Measurements from ENCODE around the gene NUAK1.

Gene NUAK1

DNA sequence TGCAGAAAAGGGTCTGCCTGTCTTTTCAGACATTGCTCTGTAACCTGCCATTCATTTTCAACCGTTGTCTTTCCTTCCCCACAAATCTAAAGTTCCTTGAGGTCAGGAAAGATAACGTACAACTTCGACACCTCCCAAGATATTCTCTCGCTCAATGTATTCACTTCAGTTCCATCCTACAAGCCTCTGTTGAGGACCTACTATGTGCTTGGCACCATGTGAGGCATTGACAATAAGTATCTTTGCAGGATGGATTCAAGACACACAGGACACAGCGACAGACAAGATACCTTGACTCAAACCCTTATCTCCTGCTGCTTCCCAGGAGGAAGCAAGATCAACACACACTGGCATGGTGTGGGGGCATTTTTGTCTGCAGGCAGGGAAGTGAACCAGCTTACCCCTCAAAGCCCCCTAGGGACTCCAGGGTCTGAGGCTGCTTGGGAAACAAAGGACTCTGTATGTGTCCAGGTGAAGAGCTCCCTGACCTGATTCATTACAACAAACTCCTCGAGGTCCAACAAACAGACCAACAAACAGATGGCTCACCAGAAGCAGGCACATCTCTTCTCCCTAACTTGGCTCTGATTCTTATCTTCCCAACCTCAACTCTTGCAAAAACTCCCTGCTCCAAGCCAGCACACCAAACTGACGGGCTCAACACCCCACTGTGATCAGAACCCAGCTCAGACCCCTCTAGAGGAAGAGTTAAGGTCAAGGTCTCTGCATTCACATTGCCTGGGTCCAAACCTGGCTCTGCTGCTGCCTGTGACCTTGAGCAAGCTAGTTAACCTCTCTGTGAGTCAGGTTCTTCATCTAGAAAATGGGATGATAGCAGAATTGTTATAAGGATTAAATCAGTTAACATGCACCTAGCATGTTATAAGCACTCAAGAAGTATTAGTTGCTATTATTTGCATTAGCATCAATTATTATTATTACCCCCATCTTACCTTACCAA is 6.3 kb downstream of the NUAK1 start:
- in situ Hi-C loops (cut with MboI; ENCODE audit: low sequenced_read_pairs) = loop anchor here (25.0 kb wide), 1 partner anchor 720 kb away; no protein-coding TSS in a partner anchor

DNA sequence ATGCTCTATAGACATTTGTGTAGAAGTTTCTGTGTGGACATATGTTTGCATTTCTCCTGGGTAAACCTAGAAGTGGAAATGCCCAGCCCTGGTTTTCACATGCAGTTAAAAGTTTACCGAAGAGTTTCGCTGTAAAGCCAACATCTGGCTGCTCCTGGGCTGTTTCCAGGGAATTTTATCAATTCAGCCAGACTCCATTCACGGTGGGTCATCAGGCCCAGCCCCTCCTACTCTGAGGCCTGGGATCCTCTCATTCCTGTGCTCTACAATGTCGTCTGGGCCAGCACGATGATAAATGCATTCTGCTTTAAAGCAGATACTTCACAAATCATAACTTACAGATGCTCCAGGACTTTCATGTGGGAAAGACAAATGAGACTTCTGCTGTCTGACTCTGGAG is 7.1 kb downstream of the NUAK1 start:
- in situ Hi-C loops (cut with MboI; ENCODE audit: low sequenced_read_pairs) = loop anchor here (25.0 kb wide), 1 partner anchor 719 kb away; no protein-coding TSS in a partner anchor

DNA sequence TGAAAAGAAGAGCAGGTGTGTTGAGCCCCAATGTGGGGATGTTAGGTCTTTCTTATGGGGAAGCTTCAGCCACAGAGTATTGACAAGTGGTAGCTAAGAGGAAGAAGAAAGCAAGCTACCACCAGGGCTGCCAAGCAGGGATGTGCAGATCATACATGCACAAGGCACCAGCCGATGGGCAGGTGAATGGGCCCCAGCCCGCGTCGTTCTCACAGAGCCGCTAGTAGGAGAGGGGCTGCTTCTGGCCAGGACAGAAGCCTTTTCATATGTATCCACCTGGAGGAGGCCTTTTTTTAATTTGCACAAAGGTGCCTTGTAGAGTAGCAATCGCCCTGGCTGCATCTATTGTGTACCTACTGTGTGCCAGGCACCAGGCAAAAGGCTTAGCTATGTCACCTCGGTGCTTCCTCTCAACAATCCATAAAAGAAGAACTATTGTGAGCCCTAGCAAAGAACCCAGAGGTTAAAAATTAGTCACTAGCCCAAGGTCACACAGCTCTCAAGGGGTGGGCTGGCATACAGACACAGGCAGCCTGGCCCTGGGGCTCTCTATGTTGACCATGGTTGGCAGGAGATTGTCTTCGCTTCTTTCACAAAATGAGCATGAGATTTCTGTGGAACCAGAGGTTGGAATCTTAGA is 8.2 kb downstream of the NUAK1 start:
- in situ Hi-C loops (cut with MboI; ENCODE audit: low sequenced_read_pairs) = loop anchor here (25.0 kb wide), 1 partner anchor 718 kb away; no protein-coding TSS in a partner anchor

DNA sequence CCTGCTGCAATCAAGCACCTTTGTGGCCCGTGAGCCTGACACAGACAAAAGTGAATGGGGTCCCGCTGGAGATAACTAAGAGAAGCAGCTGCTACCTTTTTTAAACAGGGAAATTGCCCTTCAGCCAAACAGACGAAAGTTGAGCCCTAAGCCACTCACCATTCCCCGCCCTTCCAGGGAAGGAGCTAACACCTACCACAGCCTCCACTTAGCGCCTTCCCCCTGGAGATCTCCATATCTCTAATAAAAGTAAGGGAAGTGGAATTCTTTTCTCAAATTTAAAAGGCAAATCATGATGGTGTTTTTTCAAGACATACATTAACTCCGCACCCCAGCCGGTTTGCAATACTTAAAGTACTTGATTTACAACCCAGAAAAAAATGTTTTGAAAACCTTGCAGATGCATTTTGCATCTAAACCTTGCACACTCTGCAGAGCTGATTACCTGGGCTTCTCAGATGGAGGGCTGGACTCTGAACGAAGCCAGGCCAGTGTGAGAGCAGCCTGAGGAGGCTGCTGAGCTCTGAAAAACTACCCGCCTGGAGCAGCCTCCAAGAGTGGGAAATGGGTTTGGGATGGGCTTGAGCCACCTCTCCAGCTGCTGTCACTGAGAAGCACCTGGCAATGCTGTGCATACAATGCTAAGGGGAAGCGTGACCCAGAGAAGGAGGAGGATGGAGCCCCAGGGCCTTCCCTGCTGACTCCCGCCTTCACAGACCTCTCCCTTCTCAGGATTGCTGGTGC is 10.0 kb downstream of the NUAK1 start:
- in situ Hi-C loops (cut with MboI; ENCODE audit: low sequenced_read_pairs) = loop anchor here (25.0 kb wide), 1 partner anchor 716 kb away; no protein-coding TSS in a partner anchor

DNA sequence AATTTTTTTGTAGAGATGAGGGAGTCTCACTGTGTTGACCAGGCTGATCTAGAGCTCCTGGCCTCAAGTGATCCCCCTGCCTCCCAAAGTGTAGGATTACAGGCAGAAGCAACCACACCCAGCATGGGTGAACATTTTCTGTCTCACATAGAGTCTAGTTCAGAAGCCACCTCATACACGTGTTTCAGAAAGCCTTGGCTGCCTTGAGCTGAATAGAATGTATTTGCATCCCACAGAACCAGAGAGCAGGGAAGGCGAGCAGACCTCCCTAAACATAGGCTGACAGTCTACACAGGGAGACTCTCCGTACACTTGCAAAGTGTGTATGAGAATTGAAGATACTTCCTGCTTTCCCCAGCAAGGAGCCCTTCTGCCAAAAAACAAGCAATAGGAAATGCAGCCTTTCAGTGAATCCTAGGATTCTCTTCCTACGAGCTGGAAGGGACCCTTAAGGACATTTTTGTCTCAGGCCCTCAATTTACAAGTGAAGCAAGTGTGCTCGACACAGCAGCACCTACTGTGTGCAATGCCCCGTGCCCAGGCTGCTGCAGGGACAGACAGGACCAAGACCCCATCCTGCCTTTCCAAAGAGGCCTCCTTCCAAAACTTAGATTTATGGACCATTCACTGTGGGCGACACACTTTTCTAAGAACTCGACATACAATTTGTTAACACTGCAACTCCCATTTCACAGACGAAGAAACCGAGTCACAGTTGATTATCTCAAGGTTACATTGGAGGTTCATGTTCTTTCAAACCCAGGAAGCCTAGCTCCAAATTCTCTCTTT is 11.2 kb downstream of the NUAK1 start:
- in situ Hi-C loops (cut with MboI; ENCODE audit: low sequenced_read_pairs) = loop anchor here (25.0 kb wide), 1 partner anchor 715 kb away; no protein-coding TSS in a partner anchor

DNA sequence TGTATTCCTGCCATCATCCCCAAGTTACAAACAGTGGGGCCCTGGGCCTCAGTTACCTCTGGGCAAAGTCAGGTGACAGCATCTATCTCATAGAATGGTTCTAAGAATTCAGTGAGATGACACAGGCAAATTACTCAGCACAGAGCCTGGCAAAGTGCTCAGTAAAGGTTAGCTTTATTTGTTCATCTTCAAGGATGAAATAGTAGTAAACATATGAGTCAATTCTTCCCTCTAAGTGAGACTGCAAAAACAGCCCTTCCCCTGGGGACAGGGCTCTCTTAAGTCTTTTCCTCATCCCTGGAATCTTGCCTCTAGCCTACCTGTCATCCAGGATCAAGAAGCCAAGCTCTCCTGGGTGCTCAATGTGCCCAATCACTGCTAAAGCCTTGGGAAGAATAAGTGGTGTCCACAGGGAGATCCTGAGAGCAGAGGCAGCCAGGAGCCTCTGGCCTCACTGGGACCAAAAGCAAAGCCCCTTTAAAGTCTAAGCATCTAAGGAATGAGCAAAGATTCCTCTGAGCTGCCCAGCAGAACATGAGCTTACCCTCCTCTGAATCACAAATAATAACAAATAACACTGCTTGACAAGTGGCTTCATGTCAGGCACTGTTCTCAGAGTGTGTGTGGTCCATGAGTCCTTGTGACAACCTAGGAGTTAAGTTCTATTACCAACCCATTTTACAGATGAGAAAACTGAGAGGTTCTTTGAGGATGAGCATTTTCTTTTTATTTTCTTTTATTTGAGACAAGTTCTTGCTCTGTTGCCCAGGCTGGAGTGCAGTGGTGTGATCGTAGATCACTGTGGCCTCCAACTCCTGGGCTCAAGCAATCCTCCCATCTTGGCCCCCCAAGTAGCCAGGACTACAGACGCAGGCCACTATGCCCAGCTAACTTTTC is 12.1 kb downstream of the NUAK1 start:
- in situ Hi-C loops (cut with MboI; ENCODE audit: low sequenced_read_pairs) = loop anchor here (25.0 kb wide), 1 partner anchor 714 kb away; no protein-coding TSS in a partner anchor

DNA sequence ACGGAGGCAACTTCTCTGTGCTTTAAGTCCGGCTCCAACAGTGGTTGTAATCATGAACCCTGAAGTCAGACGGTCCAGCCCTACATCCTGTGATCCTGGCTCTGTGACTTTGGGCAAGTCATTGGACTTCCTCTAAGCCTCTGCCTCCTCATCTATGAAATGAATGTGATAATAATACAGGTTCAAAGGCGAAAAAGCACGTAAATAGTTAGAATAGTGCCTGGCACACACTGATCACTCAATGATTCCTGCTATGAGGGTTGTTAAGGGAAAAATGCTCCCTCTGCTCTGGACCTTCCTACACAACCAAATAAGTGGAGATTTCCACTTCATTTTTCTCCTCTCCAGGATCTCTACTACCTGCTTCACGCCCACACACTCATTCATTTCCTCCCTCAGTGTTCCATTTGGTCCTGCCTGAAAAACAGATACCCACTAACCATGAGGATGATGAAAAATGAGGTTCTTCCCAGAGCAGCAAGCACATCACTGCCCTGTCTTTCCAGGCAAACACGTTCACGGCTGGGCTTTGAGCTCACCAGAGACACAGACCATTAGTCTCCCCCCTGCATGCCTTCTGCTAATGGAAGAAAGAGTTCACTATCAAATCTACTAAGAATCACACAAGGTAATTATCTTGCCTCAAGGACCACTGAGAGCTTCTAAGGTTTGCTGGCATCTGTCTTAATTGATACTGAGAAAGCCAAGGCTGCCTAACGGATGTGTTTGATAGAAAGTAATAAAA is 13.2 kb downstream of the NUAK1 start:
- in situ Hi-C loops (cut with MboI; ENCODE audit: low sequenced_read_pairs) = loop anchor here (25.0 kb wide), 1 partner anchor 713 kb away; no protein-coding TSS in a partner anchor

DNA sequence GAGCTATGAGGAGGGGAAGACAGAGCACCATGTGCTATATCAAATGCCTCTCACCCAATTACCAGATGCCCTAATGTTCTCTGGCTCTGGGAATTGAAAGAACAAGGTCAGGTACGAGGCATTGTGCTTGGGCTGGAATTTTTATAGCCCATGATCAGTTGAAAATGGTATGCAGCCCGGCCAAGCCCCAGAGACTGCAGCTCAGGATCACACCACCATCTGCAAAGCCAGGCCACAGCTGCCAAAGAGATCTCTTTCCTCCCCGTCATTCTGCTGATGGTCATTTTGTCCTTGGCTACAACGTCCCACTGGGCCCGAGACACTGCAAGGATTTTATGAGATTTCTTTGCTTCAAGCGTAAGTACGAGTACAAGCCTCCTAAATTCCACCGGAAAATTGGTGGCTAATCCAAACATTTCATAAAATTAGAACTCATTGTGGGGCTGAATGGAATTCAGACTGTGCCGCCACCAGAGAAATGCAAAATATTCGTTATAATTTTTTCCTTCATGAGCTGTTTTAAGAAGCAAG is 15.1 kb downstream of the NUAK1 start:
- in situ Hi-C loops (cut with MboI; ENCODE audit: low sequenced_read_pairs) = no loop called here

DNA sequence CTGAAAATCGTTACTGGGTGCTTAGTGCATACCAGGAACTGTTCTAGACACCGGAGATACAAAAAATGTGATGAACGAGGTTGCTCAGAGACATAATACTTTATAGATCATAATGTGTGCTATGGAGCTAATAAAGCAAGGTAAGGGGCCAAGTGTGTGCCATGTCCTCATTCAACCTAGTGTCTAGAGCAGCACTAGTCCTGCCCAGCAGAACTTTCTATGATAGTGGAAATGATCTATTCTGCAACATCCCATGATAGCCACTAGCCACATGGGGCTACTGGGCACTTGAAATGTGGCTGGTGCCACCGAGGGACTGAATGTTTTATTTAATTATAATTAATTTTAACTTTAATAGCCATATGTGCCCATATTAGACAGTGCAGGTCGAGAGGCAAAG is 15.6 kb downstream of the NUAK1 start:
- in situ Hi-C loops (cut with MboI; ENCODE audit: low sequenced_read_pairs) = no loop called here

DNA sequence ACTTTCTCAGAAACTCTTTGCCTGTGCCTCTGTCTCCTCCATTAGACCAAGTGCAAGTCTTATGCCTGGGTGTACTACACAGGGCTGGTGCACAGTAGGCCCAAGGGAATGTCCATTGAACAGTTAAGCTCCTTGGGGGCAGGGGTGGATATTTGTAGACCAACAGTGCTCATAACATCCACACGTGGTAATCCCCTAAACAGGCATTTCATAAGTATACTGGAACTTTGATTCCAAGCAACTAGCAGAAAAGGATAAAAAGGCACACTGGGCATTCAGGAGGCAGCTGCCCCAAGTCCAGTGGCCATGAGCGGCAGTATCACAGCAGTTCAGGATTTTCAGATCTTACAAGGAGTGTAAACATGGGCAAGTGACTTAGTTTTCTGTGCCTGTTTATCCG is 16.8 kb downstream of the NUAK1 start:
- in situ Hi-C loops (cut with MboI; ENCODE audit: low sequenced_read_pairs) = no loop called here

DNA sequence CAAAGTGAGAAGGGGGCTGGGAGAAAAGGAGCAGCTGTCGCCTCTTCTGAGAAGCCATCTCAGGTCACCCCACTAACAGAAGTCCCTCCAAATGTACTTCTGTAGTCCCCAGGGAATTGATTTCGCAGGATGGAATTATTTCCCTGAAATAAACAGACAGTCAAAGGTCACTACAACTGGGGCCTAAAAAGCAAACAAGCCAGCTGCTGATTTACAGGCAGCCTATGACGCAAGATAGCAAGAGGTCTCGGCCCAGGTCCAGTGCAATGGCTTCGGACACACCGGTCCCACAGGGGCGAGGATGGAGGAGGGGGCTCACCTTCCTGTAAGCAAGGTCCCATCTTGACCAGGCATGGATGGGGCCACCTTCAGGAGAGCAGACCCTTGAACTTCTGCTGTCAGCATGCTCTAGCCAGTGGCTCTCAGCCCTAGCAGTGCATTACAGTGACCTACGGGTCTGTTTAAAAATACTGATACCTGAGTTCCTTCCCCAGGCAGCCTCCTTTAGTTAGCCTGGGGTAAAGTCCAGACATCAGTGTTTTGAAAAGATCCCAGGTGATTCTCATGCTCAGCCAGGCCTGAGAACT is 18.1 kb downstream of the NUAK1 start:
- in situ Hi-C loops (cut with MboI; ENCODE audit: low sequenced_read_pairs) = no loop called here

DNA sequence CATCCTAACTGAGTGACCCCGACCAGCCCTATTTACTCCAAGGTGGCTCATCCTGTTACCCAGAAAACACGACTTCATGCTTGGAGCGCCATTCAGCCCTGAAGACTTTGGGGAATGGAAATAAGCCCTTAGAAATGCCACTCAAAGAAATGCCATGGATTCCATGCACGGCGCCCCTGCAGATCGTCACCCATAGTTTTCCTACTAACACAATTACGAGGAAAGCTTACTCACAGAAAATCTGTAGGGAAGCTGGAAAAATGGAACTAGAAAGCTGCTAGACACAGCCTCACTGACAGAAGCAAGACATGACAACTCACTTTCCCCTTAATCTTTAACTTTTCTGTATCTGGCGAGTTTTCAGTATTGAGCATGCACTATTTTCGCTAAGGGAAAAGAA is 19.5 kb downstream of the NUAK1 start:
- in situ Hi-C loops (cut with MboI; ENCODE audit: low sequenced_read_pairs) = no loop called here

DNA sequence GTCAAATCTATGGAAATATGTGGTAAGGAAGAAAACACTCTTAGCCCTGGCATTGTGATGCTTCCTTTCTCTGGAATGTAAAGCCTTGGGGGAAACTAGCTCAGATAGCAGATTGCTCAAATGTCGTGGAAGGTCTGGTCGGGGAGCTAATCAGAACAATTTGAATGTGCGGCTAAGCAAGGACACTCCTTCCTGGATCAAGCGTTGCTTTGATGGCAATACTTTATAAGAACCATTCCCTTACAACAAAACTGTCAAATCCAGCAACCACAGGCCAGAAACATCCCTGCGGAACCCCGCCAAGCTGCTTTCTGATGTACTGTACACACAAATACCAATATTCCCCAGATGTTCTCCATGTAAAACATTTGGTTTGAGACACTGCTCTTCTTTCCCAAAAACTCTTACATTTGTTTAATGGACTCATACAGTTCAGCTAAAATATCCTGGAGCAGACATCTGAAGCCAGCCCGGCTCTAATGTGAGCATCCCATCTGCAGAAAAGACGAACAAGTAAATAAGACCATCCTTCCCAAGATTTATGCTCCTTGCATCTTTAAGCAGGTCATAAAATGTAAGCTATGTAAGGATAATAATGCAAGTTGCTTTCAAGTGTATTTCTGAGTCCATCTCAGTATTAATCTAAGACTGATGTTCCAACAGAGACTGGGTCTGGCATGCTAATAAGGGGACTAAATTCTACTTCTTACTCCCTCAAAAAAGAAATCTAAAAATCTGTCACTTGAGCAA is 20.2 kb downstream of the NUAK1 start:
- in situ Hi-C loops (cut with MboI; ENCODE audit: low sequenced_read_pairs) = no loop called here

DNA sequence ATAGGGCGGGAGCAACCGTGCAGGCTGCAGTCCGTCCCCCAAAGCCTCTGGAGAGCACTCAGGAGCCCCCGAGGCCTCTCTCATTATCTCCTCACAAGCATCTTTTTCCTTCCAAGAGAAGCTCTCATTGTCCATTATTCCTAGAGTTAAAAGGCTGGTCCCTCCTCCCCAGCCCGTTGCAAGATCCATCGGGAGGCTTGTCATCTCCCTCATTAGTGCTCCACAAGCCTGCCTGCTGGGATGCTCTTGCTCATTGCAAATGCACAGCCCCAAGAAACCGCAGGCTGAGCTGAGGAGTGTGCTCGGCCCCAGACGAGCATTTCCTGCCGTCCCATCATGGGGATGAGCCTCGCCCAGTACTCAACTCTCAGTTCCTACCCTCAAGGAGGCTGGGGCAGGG is 23.3 kb downstream of the NUAK1 start:
- in situ Hi-C loops (cut with MboI; ENCODE audit: low sequenced_read_pairs) = no loop called here

DNA sequence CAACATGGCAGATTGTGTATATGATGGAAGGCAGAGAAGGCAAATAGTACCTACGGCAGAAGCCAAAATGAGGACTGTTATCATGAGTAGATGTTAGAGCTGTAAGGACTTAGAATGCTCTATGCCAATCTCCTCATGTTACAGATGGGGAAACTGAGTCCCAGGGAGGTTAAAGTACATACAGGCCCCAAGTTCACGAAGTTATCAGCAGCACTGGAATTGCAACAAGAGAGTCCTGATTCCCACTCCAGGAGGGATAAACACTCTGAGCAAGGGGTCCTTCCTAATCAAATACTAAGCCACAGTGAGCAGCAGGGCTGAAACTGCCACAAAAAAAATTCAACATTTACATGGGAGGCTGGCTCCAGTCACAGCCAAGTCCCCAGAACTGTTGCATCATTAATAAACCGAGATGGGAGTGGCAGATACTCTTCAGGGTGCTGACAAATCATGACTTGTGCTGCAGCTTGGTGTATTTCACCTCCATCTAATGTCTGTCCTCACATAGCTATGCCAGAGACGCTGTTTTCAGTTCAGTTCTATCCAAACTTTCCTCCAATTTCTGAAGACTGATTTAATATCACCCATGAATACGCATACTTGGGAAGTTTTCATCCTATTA is 24.2 kb downstream of the NUAK1 start:
- in situ Hi-C loops (cut with MboI; ENCODE audit: low sequenced_read_pairs) = no loop called here

DNA sequence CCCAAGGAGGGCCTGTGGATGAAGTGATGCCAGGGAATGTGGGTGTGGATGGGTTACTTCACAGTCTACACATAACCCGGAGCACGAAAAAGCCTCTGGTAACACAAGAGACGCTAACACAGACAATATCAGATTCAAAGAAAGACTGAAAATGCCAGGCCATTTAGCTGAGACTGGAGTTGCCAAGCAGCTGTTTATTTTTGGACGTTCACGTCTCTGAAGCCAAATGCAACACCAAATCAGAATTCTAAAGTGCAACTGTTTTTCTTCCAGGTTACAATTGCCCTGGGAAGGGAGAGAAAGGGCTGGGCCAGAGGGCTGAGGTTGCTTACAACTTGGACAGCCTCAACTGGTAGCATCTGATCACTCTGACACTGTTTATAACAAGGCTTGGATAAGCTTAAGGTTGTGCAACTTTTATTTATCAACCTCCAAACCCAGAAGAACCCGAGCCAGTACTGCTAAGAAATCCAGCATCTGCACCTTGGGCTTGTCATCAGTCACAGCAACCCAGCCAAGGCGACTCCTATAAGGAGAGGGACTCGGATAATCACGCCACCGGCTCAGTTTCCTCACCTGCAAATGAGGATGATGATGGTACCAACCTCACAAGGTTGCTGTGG is 24.8 kb downstream of the NUAK1 start:
- in situ Hi-C loops (cut with MboI; ENCODE audit: low sequenced_read_pairs) = no loop called here
